HL-60 (cell line): ENCODE results near the gene PKD1.

Experiments used
- DNase-seq, 2 experiments: peaks; one replicate each; pipeline ENCODE4 v3.0.0-alpha.2; 2010 to 2020; ENCODE audit warnings: low read depth in 1 of 2, low spot score in 1 of 2
- H3K27ac ChIP-seq: fragments of 250-450 bp; sonication (Bioruptor Pico); replicated peaks from 2 replicates; pipeline ENCODE4 v1.5.1; 2020; ENCODE audit warnings: mild to moderate bottlenecking, moderate library complexity
- H3K27me3 ChIP-seq: fragments of 250-450 bp; sonication (Bioruptor Pico); 2 replicates; pipeline ENCODE4 v1.5.1; 2021; ENCODE audit warnings: mild to moderate bottlenecking, moderate library complexity; ENCODE audit not compliant: insufficient read depth, poor library complexity, severe bottlenecking
- H3K4me3 ChIP-seq: replicated peaks from 2 replicates; pipeline ENCODE4 v1.5.1; 2011; ENCODE audit warnings: mild to moderate bottlenecking, control low read depth, low read length; ENCODE audit not compliant: insufficient read depth
- GABPA ChIP-seq: IDR thresholded peaks from 2 replicates; pipeline ENCODE4 v1.6.1; 2012; ENCODE audit warnings: low read depth
- POLR2AphosphoS5 ChIP-seq: IDR thresholded peaks from 2 replicates; pipeline ENCODE4 v1.6.1; 2012; ENCODE audit warnings: low read depth
- REST ChIP-seq: IDR thresholded peaks from 2 replicates; pipeline ENCODE4 v1.6.1; 2012; ENCODE audit warnings: low read depth; ENCODE audit not compliant: insufficient replicate concordance
- SPI1 ChIP-seq: IDR thresholded peaks from 2 replicates; pipeline ENCODE4 v1.6.1; 2012; ENCODE audit warnings: low read depth, mild to moderate bottlenecking, borderline replicate concordance
- TF ChIP-seq, protein P1 (sequence below): IDR thresholded peaks from one replicate; pipeline ENCODE4 v1.5.1; 2011; ENCODE audit warnings: low read length, control low read depth, inconsistent platforms; ENCODE audit not compliant: insufficient read depth

PKD1 gene

GRCh38 chr16:2048116-2048543 lies 87.6 kb downstream of the PKD1 start:
- TF ChIP-seq REST, result no peak
- no peak for DNase-seq
- peak overlapping the region; percentile 43; the same call in 1 of the 2 replicates for H3K27ac ChIP-seq
- no peaks in the 10 kb centered on the region for H3K27me3 ChIP-seq
- H3K4me3 ChIP-seq, result peak overlapping the region; percentile 77

DNA sequence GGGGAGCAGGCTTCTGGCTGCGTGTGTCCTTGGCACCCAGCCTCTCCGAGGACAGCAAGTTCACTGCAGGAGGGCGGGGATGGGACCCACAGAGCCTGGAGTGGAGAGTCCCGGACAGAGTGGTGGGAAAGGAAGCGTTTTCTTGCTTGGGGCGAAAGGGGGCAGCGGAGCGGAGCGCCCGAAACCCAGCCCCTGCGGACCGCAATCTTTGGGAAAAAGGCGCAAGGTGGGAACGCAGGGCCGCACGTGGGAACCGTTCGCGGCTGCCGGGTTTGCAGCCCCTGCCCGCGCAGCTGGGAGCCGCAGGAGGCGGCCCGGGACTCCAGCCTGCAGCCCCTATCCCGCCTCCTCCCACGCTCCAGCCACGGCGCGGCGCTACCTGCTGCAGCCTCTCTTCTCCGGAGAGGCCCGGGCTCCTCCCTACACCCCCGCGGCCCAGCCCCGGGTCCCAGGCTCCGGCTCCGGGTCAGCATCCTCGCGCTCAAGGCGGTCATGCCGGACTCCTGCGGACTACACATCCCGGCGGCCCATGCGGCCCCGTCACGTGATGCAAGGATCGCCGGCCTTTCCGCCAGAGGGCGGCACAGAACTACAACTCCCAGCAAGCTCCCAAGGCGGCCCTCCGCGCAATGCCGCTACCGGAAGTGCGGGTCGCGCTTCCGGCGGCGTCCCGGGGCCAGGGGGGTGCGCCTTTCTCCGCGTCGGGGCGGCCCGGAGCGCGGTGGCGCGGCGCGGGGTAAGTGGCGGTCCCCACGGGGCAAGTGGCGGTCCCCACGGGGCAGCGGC lies 88.2 kb downstream of the PKD1 start, which contains the start of the genes NTHL1 and TSC2:
TSS of gene NTHL1 (minus strand) at position 505 of the 786 bp plus-strand sequence. CDS start at position 494, 11 bp downstream.
TSS of gene TSC2 (plus strand) at position 656 of the 786 bp plus-strand sequence. CDS start 631 bp downstream, outside the sequence.
- peak; percentile 91 to 97 for DNase-seq
- Histone ChIP-seq H3K27me3 (no peaks in the 10 kb centered on the region), H3K27ac (peak within 1 kb of the TSS; percentile 46), H3K4me3 (peak within 1 kb of the TSS; percentile 77)
- TF ChIP-seq, protein P1, sequence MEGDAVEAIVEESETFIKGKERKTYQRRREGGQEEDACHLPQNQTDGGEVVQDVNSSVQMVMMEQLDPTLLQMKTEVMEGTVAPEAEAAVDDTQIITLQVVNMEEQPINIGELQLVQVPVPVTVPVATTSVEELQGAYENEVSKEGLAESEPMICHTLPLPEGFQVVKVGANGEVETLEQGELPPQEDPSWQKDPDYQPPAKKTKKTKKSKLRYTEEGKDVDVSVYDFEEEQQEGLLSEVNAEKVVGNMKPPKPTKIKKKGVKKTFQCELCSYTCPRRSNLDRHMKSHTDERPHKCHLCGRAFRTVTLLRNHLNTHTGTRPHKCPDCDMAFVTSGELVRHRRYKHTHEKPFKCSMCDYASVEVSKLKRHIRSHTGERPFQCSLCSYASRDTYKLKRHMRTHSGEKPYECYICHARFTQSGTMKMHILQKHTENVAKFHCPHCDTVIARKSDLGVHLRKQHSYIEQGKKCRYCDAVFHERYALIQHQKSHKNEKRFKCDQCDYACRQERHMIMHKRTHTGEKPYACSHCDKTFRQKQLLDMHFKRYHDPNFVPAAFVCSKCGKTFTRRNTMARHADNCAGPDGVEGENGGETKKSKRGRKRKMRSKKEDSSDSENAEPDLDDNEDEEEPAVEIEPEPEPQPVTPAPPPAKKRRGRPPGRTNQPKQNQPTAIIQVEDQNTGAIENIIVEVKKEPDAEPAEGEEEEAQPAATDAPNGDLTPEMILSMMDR, result no peak
- TF ChIP-seq GABPA, result peak; percentile 96
- no peak for TF ChIP-seq SPI1
- TF ChIP-seq POLR2AphosphoS5, result peak; percentile 35; the same call in 1 of the 2 replicates
- no peak for TF ChIP-seq REST

- Histone ChIP-seq H3K27me3 (no peaks in the 10 kb centered on the region), H3K4me3 (peak overlapping the region; percentile 77), H3K27ac (peak overlapping the region; percentile 46)
- TF ChIP-seq, protein P1, result no peak
- TF ChIP-seq SPI1 (no peak), REST (no peak), POLR2AphosphoS5 (no peak), GABPA (no peak)
- DNase-seq, result no peak
Observed at GRCh38 chr16:2046893-2047329, 88.8 kb downstream of the PKD1 start.
